ENCODE results near the gene ANKRD24.

ANKRD24 gene

GRCh38 chr19:4260613-4261191 lies 78.2 kb downstream of the ANKRD24 start:
- TF ChIP-seq OSR1 (CRISPR knock-in tag; IDR thresholded peaks at IDR 0.05): no peak
- no peak for TF ChIP-seq SNAI2 (CRISPR knock-in tag; IDR thresholded peaks at IDR 0.05)
- no peak for TF ChIP-seq TSHZ2 (CRISPR knock-in tag; IDR thresholded peaks at IDR 0.05)
- TF ChIP-seq ZFP3 (CRISPR knock-in tag; IDR thresholded peaks at IDR 0.05): peak; percentile 95

GRCh38 chr19:4264812-4265211 lies 82.3 kb downstream of the ANKRD24 start:
- TF ChIP-seq ZNF8 (CRISPR knock-in tag; IDR thresholded peaks at IDR 0.05) (no peak), ESRRG (CRISPR knock-in tag; IDR thresholded peaks at IDR 0.05) (no peak), PPARA (CRISPR knock-in tag; IDR thresholded peaks at IDR 0.05; ENCODE audit: borderline replicate concordance) (no peak), ZFP30 (CRISPR knock-in tag; IDR thresholded peaks at IDR 0.05) (no peak), POU6F1 (CRISPR knock-in tag; IDR thresholded peaks at IDR 0.05; ENCODE audit: borderline replicate concordance, low read depth) (no peak), TOX (CRISPR knock-in tag; IDR thresholded peaks at IDR 0.05; ENCODE audit: borderline replicate concordance) (no peak), GLIS3 (CRISPR knock-in tag; IDR thresholded peaks at IDR 0.05) (no peak), ZNF70 (CRISPR knock-in tag; IDR thresholded peaks at IDR 0.05) (no peak), SNAI2 (CRISPR knock-in tag; IDR thresholded peaks at IDR 0.05) (no peak), CREB5 (CRISPR knock-in tag; IDR thresholded peaks at IDR 0.05; ENCODE audit: low read depth) (no peak), RARB (CRISPR knock-in tag; IDR thresholded peaks at IDR 0.05) (no peak), ARNTL (CRISPR knock-in tag; IDR thresholded peaks at IDR 0.05; ENCODE audit: borderline replicate concordance, low read depth) (no peak), ZFP3 (CRISPR knock-in tag; IDR thresholded peaks at IDR 0.05) (no peak), ZNF565 (CRISPR knock-in tag; conservative IDR thresholded peaks at IDR 0.05; ENCODE audit: low read depth) (no peak), OSR1 (CRISPR knock-in tag; IDR thresholded peaks at IDR 0.05) (no peak), CSDC2 (CRISPR knock-in tag; IDR thresholded peaks at IDR 0.05) (no peak), TSHZ2 (CRISPR knock-in tag; IDR thresholded peaks at IDR 0.05) (no peak), CSRNP3 (CRISPR knock-in tag; IDR thresholded peaks at IDR 0.05) (no peak), PATZ1 (CRISPR knock-in tag; IDR thresholded peaks at IDR 0.05; ENCODE audit: borderline replicate concordance) (no peak)

More at GRCh38 chr19:4260613-4261191, 78.2 kb downstream of the ANKRD24 start:
- ATAC-seq: no peak

More at GRCh38 chr19:4264812-4265211, 82.3 kb downstream of the ANKRD24 start:
- no peak for ATAC-seq

All from SK-N-SH treated with all-trans-retinoic acid at 6 μM for 48 hours (cell line).